22Rv1 (cell line): ENCODE results near the gene C2orf92.

Experiments used
- ZFX ChIP-seq: fragments of 450-650 bp; IDR thresholded peaks from 2 replicates; pipeline ENCODE4 v1.6.1; 2017; ENCODE audit warnings: antibody characterized with exemption, borderline replicate concordance
- TF ChIP-seq, protein P1 (sequence below): fragments of 450-650 bp; IDR thresholded peaks from 2 replicates; pipeline ENCODE4 v1.5.1; 2017; ENCODE audit warnings: mild to moderate bottlenecking

DNA sequence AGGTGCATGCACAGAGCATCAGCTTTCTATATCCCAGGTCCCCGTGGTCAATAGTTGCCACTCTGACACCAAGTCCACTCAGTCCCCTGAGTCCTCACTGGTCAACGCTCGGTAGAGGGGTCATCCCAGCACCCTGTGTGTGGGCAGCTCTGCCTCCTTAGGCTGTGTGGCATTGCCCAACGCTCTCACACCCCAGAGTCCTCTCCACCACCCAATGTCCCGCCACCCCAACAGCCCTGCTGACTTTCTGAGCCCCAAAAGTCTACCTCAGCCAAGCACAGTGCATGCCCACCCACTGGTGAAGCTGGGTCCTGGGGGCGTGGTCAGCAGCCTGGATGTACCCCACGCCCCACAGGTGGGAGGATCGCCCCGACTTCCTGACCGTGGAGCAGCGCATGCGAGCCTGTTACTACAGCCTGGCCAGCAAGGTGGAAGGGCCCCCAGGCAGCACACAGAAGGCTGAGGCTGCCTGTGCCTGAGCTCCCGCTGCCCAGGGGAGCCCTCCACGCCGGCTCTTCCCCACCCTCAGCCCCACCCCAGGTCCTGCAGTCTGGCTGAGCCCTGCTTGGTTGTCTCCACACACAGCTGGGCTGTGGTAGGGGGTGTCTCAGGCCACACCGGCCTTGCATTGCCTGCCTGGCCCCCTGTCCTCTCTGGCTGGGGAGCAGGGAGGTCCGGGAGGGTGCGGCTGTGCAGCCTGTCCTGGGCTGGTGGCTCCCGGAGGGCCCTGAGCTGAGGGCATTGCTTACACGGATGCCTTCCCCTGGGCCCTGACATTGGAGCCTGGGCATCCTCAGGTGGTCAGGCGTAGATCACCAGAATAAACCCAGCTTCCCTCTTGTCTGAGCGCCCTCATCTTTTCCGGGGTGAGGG is 69.7 kb downstream of the C2orf92 start:
- TF ChIP-seq, protein P1, sequence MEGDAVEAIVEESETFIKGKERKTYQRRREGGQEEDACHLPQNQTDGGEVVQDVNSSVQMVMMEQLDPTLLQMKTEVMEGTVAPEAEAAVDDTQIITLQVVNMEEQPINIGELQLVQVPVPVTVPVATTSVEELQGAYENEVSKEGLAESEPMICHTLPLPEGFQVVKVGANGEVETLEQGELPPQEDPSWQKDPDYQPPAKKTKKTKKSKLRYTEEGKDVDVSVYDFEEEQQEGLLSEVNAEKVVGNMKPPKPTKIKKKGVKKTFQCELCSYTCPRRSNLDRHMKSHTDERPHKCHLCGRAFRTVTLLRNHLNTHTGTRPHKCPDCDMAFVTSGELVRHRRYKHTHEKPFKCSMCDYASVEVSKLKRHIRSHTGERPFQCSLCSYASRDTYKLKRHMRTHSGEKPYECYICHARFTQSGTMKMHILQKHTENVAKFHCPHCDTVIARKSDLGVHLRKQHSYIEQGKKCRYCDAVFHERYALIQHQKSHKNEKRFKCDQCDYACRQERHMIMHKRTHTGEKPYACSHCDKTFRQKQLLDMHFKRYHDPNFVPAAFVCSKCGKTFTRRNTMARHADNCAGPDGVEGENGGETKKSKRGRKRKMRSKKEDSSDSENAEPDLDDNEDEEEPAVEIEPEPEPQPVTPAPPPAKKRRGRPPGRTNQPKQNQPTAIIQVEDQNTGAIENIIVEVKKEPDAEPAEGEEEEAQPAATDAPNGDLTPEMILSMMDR = no peak
- TF ChIP-seq ZFX = no peak
